ENCODE measurements around the gene C1orf74.
"Not testable (repeated sequence)": the region's sequence is repeated elsewhere in the genome, so short reads cannot be mapped to it uniquely, and the experiment has no call there.

The C1orf74 gene

GRCh38 chr1:209805341-209805781 lies 21.0 kb upstream of the C1orf74 start:
- DNase-seq = no peak

- DNase-seq = no peak
These were observed 19.2 kb upstream of the C1orf74 start for GRCh38 chr1:209803568-209803967.

GRCh38 chr1:209802780-209803152 lies 18.4 kb upstream of the C1orf74 start:
- DNase-seq = no peak

- no peak for DNase-seq
These were observed 17.9 kb upstream of the C1orf74 start for GRCh38 chr1:209802117-209802779.

GRCh38 chr1:209800984-209801834 lies 16.9 kb upstream of the C1orf74 start:
- DNase-seq = no peak

- DNase-seq = no peak
These were observed 13.8 kb upstream of the C1orf74 start for GRCh38 chr1:209797978-209798639.

GRCh38 chr1:209793711-209794110 lies 9.4 kb upstream of the C1orf74 start:
- DNase-seq = not testable (repeated sequence)

- no peak for DNase-seq
These were observed 7.6 kb upstream of the C1orf74 start for GRCh38 chr1:209791920-209792319.

GRCh38 chr1:209790286-209791193 lies 6.2 kb upstream of the C1orf74 start:
- no peak for DNase-seq

- no peak for DNase-seq
These were observed 4.9 kb upstream of the C1orf74 start for GRCh38 chr1:209789245-209789644.

GRCh38 chr1:209787551-209787950 lies 3.2 kb upstream of the C1orf74 start:
- DNase-seq = no peak

- DNase-seq = no peak
These were observed 1.8 kb upstream of the C1orf74 start for GRCh38 chr1:209786146-209786545.

GRCh38 chr1:209785592-209785991 lies 1.2 kb upstream of the C1orf74 start:
- DNase-seq = no peak

GRCh38 chr1:209783386-209783785 lies 973 bp downstream of the C1orf74 start:
- no peak for DNase-seq

- no peak for DNase-seq
These were observed 4.1 kb downstream of the C1orf74 start for GRCh38 chr1:209780268-209780667.

- no peak for DNase-seq
These were observed 6.3 kb downstream of the C1orf74 start for GRCh38 chr1:209778102-209778501.

GRCh38 chr1:209777587-209777986 lies 6.8 kb downstream of the C1orf74 start:
- no peak for DNase-seq

- DNase-seq = no peak
These were observed 8.7 kb downstream of the C1orf74 start for GRCh38 chr1:209775678-209776077.

GRCh38 chr1:209774592-209774991 lies 9.8 kb downstream of the C1orf74 start:
- no peak for DNase-seq

GRCh38 chr1:209772126-209772525 lies 12.2 kb downstream of the C1orf74 start:
- DNase-seq = no peak

GRCh38 chr1:209770636-209771415 lies 13.5 kb downstream of the C1orf74 start:
- no peak for DNase-seq

- DNase-seq = no peak
These were observed 14.4 kb downstream of the C1orf74 start for GRCh38 chr1:209769971-209770370.

Data from midbrain (tissue), 1 donor.